ENCODE measurements around the gene RABGGTB. TPM values are rescaled to one million over a fixed set of nuclear protein-coding genes. Genes with fewer than 3 reads are reported as not detected.
"Not testable (repeated sequence)": the region's sequence is repeated elsewhere in the genome, so short reads cannot be mapped to it uniquely, and the experiment has no call there.

Gene RABGGTB
- total and polyA plus RNA-seq, 9 donors: 71.6 to 101 (median 76.5) TPM

DNA sequence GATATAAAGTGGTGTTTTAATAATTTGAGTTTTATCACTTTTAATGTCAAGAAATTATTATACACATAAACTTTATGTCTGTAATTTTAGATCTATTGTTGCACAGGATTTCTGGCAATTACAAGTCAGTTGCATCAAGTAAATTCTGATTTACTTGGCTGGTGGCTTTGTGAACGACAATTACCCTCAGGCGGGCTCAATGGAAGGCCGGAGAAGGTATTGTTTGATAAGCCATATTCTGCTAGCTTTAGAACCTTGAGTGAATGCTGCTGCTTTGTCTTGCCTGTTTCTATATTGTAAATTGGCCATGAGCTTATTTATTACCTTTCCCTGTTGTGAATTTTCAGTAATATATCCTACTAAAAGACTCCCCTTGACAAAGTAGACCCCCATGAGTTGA is 6.0 kb downstream of the RABGGTB start:
- peaks cover 8% of the 10 kb centered on the region for H3K4me1 ChIP-seq (ENCODE audit: control insufficient read depth, insufficient read depth, low read length)
- H3K36me3 ChIP-seq (ENCODE audit: control insufficient read depth, insufficient read depth, low read length): peaks cover 47% of the 10 kb centered on the region
- no peak for DNase-seq
- no peak overlapping the region for H3K4me3 ChIP-seq (ENCODE audit: low read length)
- no CpG with 5 or more reads among the region's 3 CpGs for WGBS (ENCODE audit: insufficient coverage)
- H3K27ac ChIP-seq (ENCODE audit: low read length): no peak overlapping the region
- no peaks in the 10 kb centered on the region for H3K27me3 ChIP-seq (ENCODE audit: control insufficient read depth, insufficient read depth, low read length)
- no peaks in the 10 kb centered on the region for H3K9me3 ChIP-seq (replicated peaks; ENCODE audit: control insufficient read depth, low read depth, low read length)

DNA sequence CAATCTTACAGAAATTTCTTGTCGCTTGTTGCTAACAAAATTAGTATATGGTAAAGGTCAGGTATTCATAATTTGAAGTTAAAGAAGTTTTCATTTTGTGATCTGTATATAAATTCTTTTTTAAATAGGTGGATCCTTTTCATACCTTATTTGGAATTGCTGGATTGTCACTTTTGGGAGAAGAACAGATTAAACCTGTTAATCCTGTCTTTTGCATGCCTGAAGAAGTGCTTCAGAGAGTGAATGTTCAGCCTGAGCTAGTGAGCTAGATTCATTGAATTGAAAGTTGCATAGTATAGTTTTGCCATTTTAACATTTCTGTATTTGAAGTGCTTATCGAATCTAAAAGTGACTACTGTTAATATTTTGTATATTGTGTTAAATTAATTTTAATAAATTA is 8.3 kb downstream of the RABGGTB start:
- WGBS (ENCODE audit: insufficient coverage): no CpG with 5 or more reads among the region's 2 CpGs
- H3K4me3 ChIP-seq (ENCODE audit: low read length): no peak overlapping the region
- H3K36me3 ChIP-seq (ENCODE audit: control insufficient read depth, insufficient read depth, low read length): peaks cover 49% of the 10 kb centered on the region
- DNase-seq: no peak
- no peaks in the 10 kb centered on the region for H3K4me1 ChIP-seq (ENCODE audit: control insufficient read depth, insufficient read depth, low read length)
- H3K27me3 ChIP-seq (ENCODE audit: control insufficient read depth, insufficient read depth, low read length): no peaks in the 10 kb centered on the region
- no peaks in the 10 kb centered on the region for H3K9me3 ChIP-seq (replicated peaks; ENCODE audit: control insufficient read depth, low read depth, low read length)
- no peak overlapping the region for H3K27ac ChIP-seq (ENCODE audit: low read length)

DNA sequence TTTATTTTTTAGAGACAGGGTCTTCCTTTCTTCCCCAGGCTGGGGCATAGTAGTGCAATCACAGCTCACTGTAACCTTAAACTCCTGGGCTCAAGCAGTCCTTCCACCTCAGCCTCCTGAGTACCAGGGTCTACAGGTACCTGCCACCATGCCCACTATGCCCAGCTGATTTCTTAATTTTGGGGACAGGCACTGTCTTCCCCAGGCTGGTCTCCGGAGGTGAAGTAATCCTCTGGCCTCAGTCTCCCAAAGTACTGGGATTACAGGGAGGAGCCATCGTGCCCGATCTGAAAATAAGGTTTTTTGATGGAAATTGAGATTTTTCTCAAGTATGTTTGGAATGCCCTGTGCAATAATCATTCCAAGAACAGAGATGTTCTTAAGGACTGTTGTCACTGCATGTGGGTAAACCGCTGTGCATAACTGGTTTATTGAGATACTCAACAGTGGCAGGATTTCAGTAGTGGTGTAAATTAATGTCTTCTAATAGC is 9.7 kb downstream of the RABGGTB start:
- Histone ChIP-seq H3K4me3 (ENCODE audit: low read length) (no peak overlapping the region), H3K4me1 (ENCODE audit: control insufficient read depth, insufficient read depth, low read length) (no peaks in the 10 kb centered on the region), H3K36me3 (ENCODE audit: control insufficient read depth, insufficient read depth, low read length) (peaks cover 45% of the 10 kb centered on the region), H3K9me3 (replicated peaks; ENCODE audit: control insufficient read depth, low read depth, low read length) (no peaks in the 10 kb centered on the region), H3K27ac (ENCODE audit: low read length) (no peak overlapping the region), H3K27me3 (ENCODE audit: control insufficient read depth, insufficient read depth, low read length) (no peaks in the 10 kb centered on the region)
- 100% methylated on average over 3 of the region's 4 CpGs for WGBS (ENCODE audit: insufficient coverage)
- no peak for DNase-seq

DNA sequence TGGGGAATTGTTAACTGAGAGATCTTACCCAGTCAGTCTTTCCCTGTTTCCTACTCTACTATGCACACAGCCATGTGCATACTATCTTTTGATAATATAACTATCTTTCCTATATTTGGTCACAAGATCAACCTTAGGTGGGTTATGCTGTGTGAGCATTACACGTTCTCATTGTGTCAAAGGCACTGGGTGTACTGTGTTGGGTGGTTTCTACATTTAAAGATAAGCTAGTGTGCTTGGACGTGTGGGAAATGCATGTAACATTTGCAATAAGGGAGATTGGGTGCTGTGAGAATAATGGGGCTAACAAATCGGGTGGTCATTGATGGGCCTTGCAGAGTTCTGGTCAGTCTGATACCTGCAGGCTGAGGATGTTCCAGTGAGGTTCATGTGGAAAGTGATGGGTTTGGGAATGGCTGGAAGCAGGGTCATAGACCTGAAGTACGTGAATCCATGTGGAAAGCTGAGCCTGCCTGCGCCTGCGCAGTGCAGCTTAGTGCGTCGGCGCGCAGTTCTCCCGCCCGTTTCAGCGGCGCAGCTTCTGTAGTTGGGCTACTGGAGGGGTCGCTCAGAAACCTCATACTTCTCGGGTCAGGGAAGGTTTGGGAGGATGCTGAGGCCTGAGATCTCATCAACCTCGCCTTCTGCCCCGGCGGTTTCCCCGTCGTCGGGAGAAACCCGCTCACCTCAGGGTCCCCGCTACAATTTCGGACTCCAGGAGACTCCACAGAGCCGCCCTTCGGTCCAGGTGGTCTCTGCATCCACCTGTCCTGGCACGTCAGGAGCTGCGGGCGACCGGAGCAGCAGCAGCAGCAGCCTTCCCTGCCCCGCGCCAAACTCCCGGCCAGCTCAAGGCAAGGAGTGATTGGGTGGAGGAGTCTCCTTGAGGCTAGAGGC is 10.6 kb downstream of the RABGGTB start, which contains the start of gene MSH4:
TSS of gene MSH4 (plus strand) at position 507 of the 897 bp plus-strand sequence. CDS start at position 611, 104 bp downstream.
- H3K27me3 ChIP-seq (ENCODE audit: control insufficient read depth, insufficient read depth, low read length): no peaks in the 10 kb centered on the region
- no peaks in the 10 kb centered on the region for H3K4me1 ChIP-seq (ENCODE audit: control insufficient read depth, insufficient read depth, low read length)
- no peak within 1 kb of the TSS for H3K27ac ChIP-seq (ENCODE audit: low read length)
- peaks cover 42% of the 10 kb centered on the region for H3K36me3 ChIP-seq (ENCODE audit: control insufficient read depth, insufficient read depth, low read length)
- no peak within 1 kb of the TSS for H3K4me3 ChIP-seq (ENCODE audit: low read length)
- no peak for DNase-seq
- WGBS (ENCODE audit: insufficient coverage): 85% methylated on average over 34 of the region's 34 CpGs
- H3K9me3 ChIP-seq (replicated peaks; ENCODE audit: control insufficient read depth, low read depth, low read length): no peaks in the 10 kb centered on the region

DNA sequence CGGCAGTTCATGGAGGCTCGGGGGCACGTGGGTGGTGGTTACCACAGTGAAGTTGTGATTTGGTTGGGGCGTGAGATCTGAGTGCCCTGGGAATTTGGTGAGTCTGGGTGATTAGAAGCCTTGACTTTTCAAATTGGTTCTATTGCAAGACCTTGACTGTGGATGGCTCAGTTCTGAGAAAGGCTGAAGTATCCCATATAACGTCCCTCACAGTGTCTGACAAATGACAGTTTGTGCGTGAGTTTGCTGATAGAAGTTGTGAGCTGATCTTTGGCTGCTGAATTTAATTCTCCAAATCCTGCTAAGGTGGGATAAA is 11.2 kb downstream of the RABGGTB start:
- no peaks in the 10 kb centered on the region for H3K4me1 ChIP-seq (ENCODE audit: control insufficient read depth, insufficient read depth, low read length)
- H3K27ac ChIP-seq (ENCODE audit: low read length): no peak overlapping the region
- H3K4me3 ChIP-seq (ENCODE audit: low read length): no peak overlapping the region
- WGBS (ENCODE audit: insufficient coverage): 80% methylated on average over 5 of the region's 6 CpGs
- no peaks in the 10 kb centered on the region for H3K27me3 ChIP-seq (ENCODE audit: control insufficient read depth, insufficient read depth, low read length)
- H3K36me3 ChIP-seq (ENCODE audit: control insufficient read depth, insufficient read depth, low read length): peaks cover 39% of the 10 kb centered on the region
- DNase-seq: no peak
- H3K9me3 ChIP-seq (replicated peaks; ENCODE audit: control insufficient read depth, low read depth, low read length): no peaks in the 10 kb centered on the region

DNA sequence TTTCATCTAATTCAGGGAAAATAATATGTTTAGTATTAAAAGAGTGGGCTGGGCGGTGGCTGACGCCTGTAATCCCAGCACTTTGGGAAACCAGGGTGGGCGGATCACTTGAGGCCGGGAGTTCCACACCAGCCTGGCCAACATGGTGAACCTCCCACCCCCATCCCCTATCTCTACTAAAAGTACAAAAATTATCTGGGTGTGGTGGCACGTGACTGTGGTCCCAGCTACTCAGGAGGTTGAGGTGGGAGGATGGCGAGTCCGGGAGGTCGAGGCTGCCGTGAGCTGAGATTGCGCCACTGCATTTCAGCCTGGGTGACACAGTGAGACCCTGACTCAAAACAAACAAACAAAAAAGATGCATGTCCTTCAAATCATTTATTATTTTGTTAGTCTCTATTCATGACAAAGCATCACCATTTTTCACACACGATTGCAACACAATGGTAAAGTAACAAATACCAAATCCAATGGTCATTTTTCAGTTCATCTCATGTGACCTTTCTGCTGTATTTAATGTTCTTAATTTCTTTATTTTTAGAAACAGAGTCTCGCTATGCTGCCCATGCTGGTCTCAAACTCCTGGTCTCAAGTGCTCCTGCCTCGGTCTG is 11.7 kb downstream of the RABGGTB start:
- 90% methylated on average over 2 of the region's 13 CpGs for whole genome bisulfite sequencing (ENCODE audit: insufficient coverage)
- no peak for DNase-seq
- peaks cover 36% of the 10 kb centered on the region for H3K36me3 ChIP-seq (ENCODE audit: control insufficient read depth, insufficient read depth, low read length)

DNA sequence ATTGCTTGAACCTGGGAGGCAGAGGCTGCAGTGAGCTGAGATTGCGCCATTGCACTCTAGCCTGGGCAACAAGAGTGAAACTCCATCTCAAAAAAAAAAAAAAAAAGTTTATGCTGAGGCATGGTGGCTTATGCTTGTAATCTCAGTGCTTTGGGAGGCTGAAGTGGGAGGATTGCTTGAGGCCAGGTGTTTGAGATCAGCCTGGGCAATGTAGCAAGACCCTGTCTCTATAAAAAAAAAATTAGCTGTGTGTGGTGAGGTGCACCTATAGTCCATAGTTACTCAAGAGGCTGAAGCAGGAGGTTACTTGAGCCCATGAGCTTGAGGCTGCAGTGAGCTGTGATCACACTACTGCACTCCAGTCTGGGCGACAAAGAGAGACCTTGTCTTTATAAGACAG is 15.4 kb downstream of the RABGGTB start:
- peaks cover 12% of the 10 kb centered on the region for H3K36me3 ChIP-seq (ENCODE audit: control insufficient read depth, insufficient read depth, low read length)
- H3K4me3 ChIP-seq (ENCODE audit: low read length); H3K4me1 ChIP-seq (ENCODE audit: control insufficient read depth, insufficient read depth, low read length); H3K9me3 ChIP-seq (replicated peaks; ENCODE audit: control insufficient read depth, low read depth, low read length); H3K27me3 ChIP-seq (ENCODE audit: control insufficient read depth, insufficient read depth, low read length); DNase-seq; H3K27ac ChIP-seq (ENCODE audit: low read length): not testable (repeated sequence)
- WGBS (ENCODE audit: insufficient coverage): 100% methylated on average over 1 of the region's 2 CpGs

More for the DNA sequence above, 11.7 kb downstream of the RABGGTB start:
- H3K9me3 ChIP-seq (replicated peaks; ENCODE audit: control insufficient read depth, low read depth, low read length): no peaks in the 10 kb centered on the region
- H3K4me3 ChIP-seq (ENCODE audit: low read length): no peak overlapping the region
- no peaks in the 10 kb centered on the region for H3K27me3 ChIP-seq (ENCODE audit: control insufficient read depth, insufficient read depth, low read length)
- H3K27ac ChIP-seq (ENCODE audit: low read length): no peak overlapping the region
- no peaks in the 10 kb centered on the region for H3K4me1 ChIP-seq (ENCODE audit: control insufficient read depth, insufficient read depth, low read length)

DNA sequence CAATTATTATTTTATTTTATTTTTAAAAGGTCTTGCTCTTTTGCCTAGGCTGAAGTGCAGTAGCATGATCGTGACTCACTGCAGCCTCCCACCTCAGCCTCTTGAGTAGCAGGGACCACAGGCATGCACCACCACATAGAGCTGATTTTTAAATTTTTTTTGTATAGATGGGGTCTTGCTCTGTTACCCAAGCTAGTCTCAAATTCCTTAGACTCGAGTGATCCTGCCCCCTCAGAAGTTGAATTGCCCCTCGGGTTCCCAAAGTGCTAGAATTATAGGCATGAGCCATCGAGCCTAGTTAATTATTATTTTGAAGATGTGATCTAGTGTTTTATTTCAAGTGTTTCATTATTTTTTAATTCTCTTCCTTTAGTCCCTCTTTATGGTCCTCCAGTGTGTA is 22.9 kb downstream of the RABGGTB start:
- WGBS (ENCODE audit: insufficient coverage): no CpG with 5 or more reads among the region's 4 CpGs
- DNase-seq: no peak
- H3K4me3 ChIP-seq (ENCODE audit: low read length): no peak overlapping the region
- H3K36me3 ChIP-seq (ENCODE audit: control insufficient read depth, insufficient read depth, low read length): no peaks in the 10 kb centered on the region
- no peaks in the 10 kb centered on the region for H3K9me3 ChIP-seq (replicated peaks; ENCODE audit: control insufficient read depth, low read depth, low read length)
- no peaks in the 10 kb centered on the region for H3K4me1 ChIP-seq (ENCODE audit: control insufficient read depth, insufficient read depth, low read length)
- no peak overlapping the region for H3K27ac ChIP-seq (ENCODE audit: low read length)
- no peaks in the 10 kb centered on the region for H3K27me3 ChIP-seq (ENCODE audit: control insufficient read depth, insufficient read depth, low read length)

DNA sequence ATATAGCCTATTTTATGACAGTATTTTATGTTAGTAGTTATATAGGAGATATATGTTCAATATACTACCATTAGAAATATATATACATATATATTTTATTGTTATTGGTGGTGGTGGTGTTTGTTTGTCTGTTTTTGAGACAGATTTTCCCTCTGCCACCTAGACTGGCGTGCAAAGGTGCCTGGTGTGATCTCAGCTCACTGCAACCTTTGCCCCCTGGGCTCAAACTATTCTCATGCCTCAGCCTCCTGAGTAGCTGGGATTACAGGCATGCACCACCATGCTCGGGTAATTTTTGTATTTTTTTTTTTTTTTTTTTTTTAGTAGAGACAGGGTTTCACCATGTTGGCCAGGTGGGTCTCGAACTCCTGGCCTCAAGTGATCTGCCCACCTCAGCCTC is 24.1 kb downstream of the RABGGTB start:
- not testable (repeated sequence) for H3K27ac ChIP-seq (ENCODE audit: low read length); DNase-seq; H3K9me3 ChIP-seq (replicated peaks; ENCODE audit: control insufficient read depth, low read depth, low read length); H3K27me3 ChIP-seq (ENCODE audit: control insufficient read depth, insufficient read depth, low read length); H3K4me1 ChIP-seq (ENCODE audit: control insufficient read depth, insufficient read depth, low read length); H3K4me3 ChIP-seq (ENCODE audit: low read length); H3K36me3 ChIP-seq (ENCODE audit: control insufficient read depth, insufficient read depth, low read length)
- WGBS (ENCODE audit: insufficient coverage): no CpG with 5 or more reads among the region's 3 CpGs

DNA sequence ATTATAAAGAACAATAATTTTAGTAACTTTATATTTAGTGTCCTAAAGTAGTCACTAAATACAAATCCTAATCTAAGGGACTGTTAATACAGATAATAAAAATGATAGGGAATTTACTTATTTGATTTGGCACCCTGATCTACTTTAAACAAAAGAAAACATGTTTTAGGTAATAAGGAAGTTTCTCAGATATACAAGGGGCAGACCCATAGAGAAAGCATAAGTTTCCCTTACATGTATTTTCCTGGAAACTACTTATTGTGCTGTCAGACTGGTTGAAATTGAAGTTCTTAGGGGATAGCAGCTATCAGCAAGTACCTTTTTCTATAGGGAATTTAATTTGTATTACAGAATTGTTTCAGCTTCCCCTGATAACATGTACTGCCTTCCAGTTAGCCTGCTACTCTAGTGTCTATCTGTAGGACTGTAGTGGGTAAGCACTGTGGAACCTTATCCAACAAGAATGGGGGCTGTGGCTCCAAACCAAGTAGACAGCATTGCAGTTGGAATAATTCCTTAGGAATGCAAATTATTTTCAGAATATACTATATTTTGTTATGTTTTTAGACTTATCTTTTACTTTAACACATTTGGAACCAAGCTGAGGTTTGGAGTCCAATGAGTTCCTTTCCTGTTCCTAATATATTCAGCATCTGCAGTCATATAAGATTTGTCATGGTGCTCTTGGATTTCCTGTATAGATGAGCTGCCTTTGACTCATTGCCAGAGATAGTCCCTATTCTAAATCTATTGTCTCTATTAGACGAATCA is 25.3 kb downstream of the RABGGTB start:
- H3K27me3 ChIP-seq (ENCODE audit: control insufficient read depth, insufficient read depth, low read length): no peaks in the 10 kb centered on the region
- H3K27ac ChIP-seq (ENCODE audit: low read length): no peak overlapping the region
- no peaks in the 10 kb centered on the region for H3K4me1 ChIP-seq (ENCODE audit: control insufficient read depth, insufficient read depth, low read length)
- WGBS (ENCODE audit: insufficient coverage): no CpG with 5 or more reads among the region's 1 CpG
- H3K9me3 ChIP-seq (replicated peaks; ENCODE audit: control insufficient read depth, low read depth, low read length): no peaks in the 10 kb centered on the region
- no peaks in the 10 kb centered on the region for H3K36me3 ChIP-seq (ENCODE audit: control insufficient read depth, insufficient read depth, low read length)
- DNase-seq: no peak
- no peak overlapping the region for H3K4me3 ChIP-seq (ENCODE audit: low read length)

Data from muscle of leg (tissue), 11 donors.